ENCODE measurements around the gene POLA2.
"Not testable (repeated sequence)": the region's sequence is repeated elsewhere in the genome, so short reads cannot be mapped to it uniquely, and the experiment has no call there.

POLA2 gene

GRCh38 chr11:65261591-65262380 lies at the start of gene POLA2:
POLA2 (plus strand) TSS chr11:65261962; CDS start chr11:65262293, 331 bp downstream.
- peak; percentile 83 for DNase-seq

DNA sequence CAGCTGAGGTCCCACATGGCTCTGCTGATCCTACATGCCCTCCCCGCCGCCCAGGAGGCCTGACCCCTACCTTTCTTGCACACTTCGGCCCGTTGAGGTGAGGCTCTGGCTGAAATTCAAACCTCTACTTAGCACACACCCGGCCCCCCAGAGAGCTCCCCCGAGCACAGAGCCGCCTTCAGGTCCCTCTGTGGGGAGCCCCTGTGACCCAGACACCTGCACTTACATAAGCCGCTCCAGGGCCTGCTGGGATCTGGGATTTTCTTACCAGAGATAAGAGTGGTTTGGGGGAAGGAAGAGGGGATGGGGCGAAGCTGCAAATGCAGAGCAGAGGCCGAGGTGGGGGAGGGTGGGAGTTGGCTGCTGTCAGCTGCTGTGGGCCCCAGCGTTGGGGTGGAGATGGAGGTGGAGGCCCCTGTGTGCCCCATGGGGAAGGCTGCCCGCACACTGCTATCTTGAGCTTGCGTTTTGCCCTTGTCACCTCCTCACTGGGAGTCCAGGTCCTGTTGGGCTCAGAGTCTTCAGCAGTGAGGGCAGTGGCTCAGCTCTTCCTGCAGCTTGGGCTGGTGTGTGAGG lies 49.4 kb upstream of the POLA2 start:
- DNase-seq: no peak

DNA sequence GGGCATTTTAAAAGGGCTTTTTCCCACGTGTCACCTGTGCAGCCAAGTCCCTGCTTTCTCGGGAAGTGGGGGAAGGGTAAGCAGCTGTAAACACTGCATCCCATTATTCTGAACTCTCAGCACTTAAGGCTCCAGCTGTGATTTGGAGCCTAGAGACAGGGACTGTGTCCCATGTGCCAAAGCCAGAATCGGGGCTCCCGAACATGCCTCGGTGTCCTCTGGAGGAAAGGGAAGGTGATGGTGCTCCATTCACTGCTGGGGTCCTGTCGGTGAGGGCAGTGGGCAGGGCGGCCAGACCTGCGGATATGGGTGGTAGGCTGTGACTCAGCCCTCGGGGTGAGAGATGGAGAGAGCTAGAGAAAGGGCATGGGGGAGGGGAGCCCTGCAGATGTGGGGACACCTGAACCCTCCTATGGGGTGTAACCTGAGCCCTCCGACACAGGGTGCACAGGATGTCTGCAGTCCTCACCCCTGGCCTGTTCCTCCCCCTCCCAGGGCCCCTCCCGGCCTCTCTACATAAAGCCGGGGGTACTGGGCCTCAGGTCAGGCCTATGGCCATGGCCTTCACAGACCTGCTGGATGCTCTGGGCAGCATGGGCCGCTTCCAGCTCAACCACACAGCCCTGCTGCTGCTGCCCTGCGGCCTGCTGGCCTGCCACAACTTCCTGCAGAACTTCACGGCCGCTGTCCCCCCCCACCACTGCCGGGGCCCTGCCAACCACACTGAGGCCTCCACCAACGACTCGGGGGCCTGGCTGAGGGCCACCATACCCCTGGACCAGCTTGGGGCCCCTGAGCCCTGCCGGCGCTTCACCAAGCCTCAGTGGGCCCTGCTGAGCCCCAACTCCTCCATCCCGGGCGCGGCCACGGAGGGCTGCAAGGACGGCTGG lies 48.2 kb upstream of the POLA2 start:
- DNase-seq: no peak

- DNase-seq: no peak
Observed at GRCh38 chr11:65214212-65214845, 47.4 kb upstream of the POLA2 start.

GRCh38 chr11:65215441-65216076 lies 46.2 kb upstream of the POLA2 start:
- no peak for DNase-seq

DNA sequence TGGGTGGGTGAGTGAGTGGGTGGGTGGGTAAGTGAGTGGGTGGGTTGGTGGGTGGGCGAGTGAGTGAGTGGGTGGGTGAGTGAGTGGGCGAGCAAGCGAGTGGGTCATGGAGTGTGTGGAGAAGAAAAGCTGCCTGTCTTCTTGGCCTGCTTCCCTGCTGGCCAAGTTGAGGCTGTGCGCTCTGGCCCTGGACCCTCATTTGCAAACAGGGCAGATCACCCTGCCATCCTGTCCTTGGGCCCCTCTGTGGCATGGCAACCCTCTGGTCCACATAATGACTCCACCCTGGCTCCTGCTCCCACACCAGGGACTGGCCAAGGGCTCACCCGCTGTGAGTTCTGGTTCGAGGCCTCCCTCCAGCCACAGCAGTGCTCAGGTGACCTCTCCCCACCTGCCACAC lies 44.9 kb upstream of the POLA2 start:
- no peak for DNase-seq

GRCh38 chr11:65217441-65218423 lies 44.0 kb upstream of the POLA2 start:
- DNase-seq: no peak

DNA sequence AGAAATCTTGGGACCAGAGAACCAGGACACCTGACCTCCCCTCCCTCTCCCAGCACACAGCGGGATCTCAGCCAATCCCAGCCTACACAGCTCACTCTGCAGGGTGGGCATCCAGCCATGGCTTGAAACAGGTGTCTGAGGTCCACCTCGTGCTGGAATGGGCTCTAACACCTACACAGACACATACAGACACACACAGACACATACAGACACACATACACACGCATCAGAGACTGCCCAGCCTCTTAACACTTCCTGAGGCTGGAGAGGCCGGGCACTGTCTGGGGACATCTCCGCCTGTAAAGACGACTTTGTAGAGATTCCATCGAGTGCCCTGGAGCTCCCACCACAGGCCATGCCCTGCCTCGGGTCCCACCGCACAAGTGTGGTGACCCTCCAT lies 43.3 kb upstream of the POLA2 start:
- DNase-seq: no peak

- DNase-seq: no peak
Observed at GRCh38 chr11:65219930-65220213, 41.9 kb upstream of the POLA2 start.

GRCh38 chr11:65221026-65221425 lies 40.7 kb upstream of the POLA2 start:
- DNase-seq: no peak

DNA sequence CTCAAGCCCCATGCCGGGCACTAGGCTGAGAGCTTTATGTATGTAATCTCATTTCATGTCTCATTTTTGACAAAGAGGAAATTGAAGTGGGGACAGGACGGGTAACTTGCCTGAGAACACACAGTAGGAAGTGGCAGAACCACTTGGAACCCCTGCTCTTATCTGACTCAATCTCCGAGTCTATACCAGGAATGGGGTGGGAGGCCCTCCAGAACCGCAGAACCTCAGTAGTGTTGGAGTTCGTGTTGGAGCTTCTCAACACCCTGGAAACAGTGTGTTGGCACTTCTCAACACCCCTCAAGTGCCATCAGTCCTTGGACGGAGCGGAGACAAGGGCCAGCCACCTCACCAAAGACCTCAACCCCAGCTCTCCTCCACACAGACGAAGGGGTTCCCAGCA lies 38.8 kb upstream of the POLA2 start:
- no peak for DNase-seq

DNA sequence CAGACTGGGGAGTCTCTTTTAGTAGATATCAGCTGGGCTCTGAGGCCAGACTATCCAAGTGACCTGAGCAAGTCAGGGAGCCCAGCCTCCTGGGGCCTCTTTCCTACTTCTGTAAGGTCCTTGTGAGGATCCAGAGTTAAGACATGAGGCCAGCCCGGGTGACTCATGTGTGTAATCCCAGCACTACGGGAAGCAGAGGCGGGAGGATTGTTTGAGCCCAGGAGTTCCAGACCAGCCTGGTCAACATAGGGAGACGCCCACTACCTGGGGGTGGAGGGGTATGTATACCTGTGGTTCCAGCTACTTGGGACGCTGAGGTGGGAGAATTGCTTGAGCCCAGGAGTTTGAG lies 36.9 kb upstream of the POLA2 start:
- DNase-seq: no peak

GRCh38 chr11:65225279-65226102 lies 36.3 kb upstream of the POLA2 start:
- no peak for DNase-seq

GRCh38 chr11:65226103-65226442 lies 35.7 kb upstream of the POLA2 start:
- DNase-seq: no peak

GRCh38 chr11:65227879-65228278 lies 33.9 kb upstream of the POLA2 start:
- no peak for DNase-seq

GRCh38 chr11:65236194-65237059 lies 25.3 kb upstream of the POLA2 start:
- DNase-seq: no peak

DNA sequence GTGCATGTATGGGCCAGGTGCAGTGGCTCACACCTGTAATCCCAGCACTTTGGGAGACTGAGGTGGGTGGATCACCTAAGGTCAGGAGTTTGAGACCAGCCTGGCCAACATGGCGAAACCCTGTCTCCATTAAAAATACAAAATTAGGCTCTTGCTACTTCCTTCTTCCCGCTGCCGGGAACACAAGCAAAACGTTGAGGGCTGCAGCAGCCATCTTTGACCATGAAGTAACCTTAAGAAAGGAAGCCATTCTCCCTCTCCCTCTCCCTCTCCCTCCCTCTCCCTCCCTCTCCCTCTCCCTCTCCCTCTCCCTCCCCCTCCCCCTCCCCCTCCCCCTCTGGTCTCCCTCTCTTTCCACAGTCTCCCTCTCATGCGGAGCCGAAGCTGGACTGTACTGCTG lies 23.5 kb upstream of the POLA2 start:
- DNase-seq: not testable (repeated sequence)

DNA sequence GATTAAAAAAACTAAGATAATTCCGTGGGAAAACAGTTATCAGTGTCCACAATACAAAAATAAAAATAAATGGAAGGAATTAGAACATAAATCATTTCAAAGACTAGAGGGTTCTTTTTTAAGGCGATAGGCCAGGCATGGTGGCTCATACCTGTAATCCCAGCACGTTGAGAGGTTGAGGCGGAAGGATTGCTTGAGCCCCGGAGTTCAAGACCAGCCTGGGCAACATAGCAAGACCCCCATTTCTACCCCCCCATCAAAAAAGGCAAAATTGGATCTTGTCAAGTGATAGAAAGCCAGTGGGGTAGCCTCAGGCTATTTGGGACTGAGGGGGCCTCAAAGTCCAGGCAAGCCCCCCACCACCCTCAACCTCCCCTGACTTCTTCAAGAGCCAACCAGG lies 20.6 kb upstream of the POLA2 start:
- no peak for DNase-seq

DNA sequence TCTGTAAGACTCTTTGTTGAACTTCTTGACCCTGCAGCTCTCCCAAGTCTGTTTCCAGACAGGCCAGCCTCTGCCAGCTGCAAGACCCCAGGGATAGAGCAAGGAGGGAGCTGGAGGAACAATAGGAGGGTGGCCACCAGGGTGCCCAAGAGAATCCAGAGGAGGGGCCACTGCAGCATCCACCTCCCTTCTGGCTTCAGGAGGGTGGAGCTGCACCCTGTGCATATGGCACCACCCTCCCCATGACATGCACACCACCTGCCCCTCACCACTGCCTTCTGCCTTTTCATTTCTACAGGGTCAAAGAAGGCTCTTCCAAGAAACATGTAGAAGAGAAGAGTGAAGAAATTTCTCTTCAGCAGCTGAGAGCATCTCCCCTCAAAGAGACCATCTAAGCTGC lies 20.1 kb upstream of the POLA2 start:
- DNase-seq: no peak

- DNase-seq: no peak
Observed at GRCh38 chr11:65242389-65242788, 19.4 kb upstream of the POLA2 start.

Data from NCI-H2029 treated with DMSO at 0.1 percent for 48 hours (cell line).